SK-N-SH treated with all-trans-retinoic acid at 6 μM for 48 hours (cell line): ENCODE results near the gene PARD3B.

ENCODE experiments used
- ATAC-seq: fragments of 200-7000 bp; cut with Tn5 transposase; 3 replicates; pipeline ENCODE4 v1.9.1; 2020; ENCODE audit warnings: mild to moderate bottlenecking, moderate library complexity
- ARNTL ChIP-seq: fragments of 450-650 bp; formaldehyde crosslinking; IDR thresholded peaks from 2 replicates; pipeline ENCODE4 v1.5.0; 2020; ENCODE audit warnings: low read depth, mild to moderate bottlenecking, moderate library complexity, borderline replicate concordance
- BACH2 ChIP-seq: fragments of 250-450 bp; sonication (Bioruptor Pico); IDR thresholded peaks from 2 replicates; pipeline ENCODE4 v1.9.0; 2021; ENCODE audit warnings: mild to moderate bottlenecking, borderline replicate concordance
- CSDC2 ChIP-seq: fragments of 250-450 bp; sonication (Bioruptor Pico); IDR thresholded peaks from 2 replicates; pipeline ENCODE4 v1.5.0; 2020; ENCODE audit warnings: mild to moderate bottlenecking, moderate library complexity
- ESRRG ChIP-seq: fragments of 250-450 bp; sonication (Bioruptor Pico); IDR thresholded peaks from 2 replicates; pipeline ENCODE4 v1.6.1; 2021; ENCODE audit warnings: mild to moderate bottlenecking
- GLIS3 ChIP-seq: fragments of 250-450 bp; sonication (Bioruptor Pico); IDR thresholded peaks from 2 replicates; pipeline ENCODE4 v1.5.0; 2020; ENCODE audit warnings: mild to moderate bottlenecking, moderate library complexity
- PPARA ChIP-seq: fragments of 250-450 bp; sonication (Bioruptor Pico); IDR thresholded peaks from 2 replicates; pipeline ENCODE4 v1.5.0; 2020; ENCODE audit warnings: mild to moderate bottlenecking, borderline replicate concordance
- RARB ChIP-seq: fragments of 250-450 bp; sonication (Bioruptor Pico); IDR thresholded peaks from 2 replicates; pipeline ENCODE4 v1.8.0; 2021; ENCODE audit warnings: mild to moderate bottlenecking, moderate library complexity
- SNAI2 ChIP-seq: fragments of 250-450 bp; sonication (Bioruptor Pico); IDR thresholded peaks from 2 replicates; pipeline ENCODE4 v1.5.0; 2020; ENCODE audit warnings: mild to moderate bottlenecking, moderate library complexity
- TCF4 ChIP-seq: fragments of 250-450 bp; sonication (Bioruptor Pico); IDR thresholded peaks from 2 replicates; pipeline ENCODE4 v1.8.0; 2021; ENCODE audit warnings: mild to moderate bottlenecking, moderate library complexity, borderline replicate concordance
- TOX ChIP-seq: fragments of 250-450 bp; sonication (Bioruptor Pico); IDR thresholded peaks from 2 replicates; pipeline ENCODE4 v1.8.0; 2021; ENCODE audit warnings: mild to moderate bottlenecking, moderate library complexity, borderline replicate concordance
- ZC3H10 ChIP-seq: fragments of 250-450 bp; sonication (Bioruptor Pico); IDR thresholded peaks from 2 replicates; pipeline ENCODE4 v1.5.1; 2021; ENCODE audit warnings: mild to moderate bottlenecking, moderate library complexity
- ZFP3 ChIP-seq: fragments of 250-450 bp; sonication (Bioruptor Pico); IDR thresholded peaks from 2 replicates; pipeline ENCODE4 v1.5.0; 2020; ENCODE audit warnings: mild to moderate bottlenecking, moderate library complexity
- ZFP30 ChIP-seq: fragments of 450-650 bp; formaldehyde crosslinking; IDR thresholded peaks from 2 replicates; pipeline ENCODE4 v1.5.0; 2022; ENCODE audit warnings: mild to moderate bottlenecking, moderate library complexity
- ZNF70 ChIP-seq: fragments of 450-650 bp; formaldehyde crosslinking; IDR thresholded peaks from 2 replicates; pipeline ENCODE4 v1.5.0; 2020; ENCODE audit warnings: mild to moderate bottlenecking, moderate library complexity
- ZNF8 ChIP-seq: fragments of 450-650 bp; formaldehyde crosslinking; IDR thresholded peaks from 2 replicates; pipeline ENCODE4 v1.5.0; 2020; ENCODE audit warnings: mild to moderate bottlenecking, moderate library complexity
- TF ChIP-seq, protein P1 (sequence below): fragments of 250-450 bp; sonication (Bioruptor Pico); IDR thresholded peaks from 2 replicates; pipeline ENCODE4 v1.8.0; 2020; ENCODE audit warnings: mild to moderate bottlenecking, moderate library complexity, borderline replicate concordance
- TF ChIP-seq, protein P2 (sequence below): fragments of 250-450 bp; sonication (Bioruptor Pico); IDR thresholded peaks from 2 replicates; pipeline ENCODE4 v1.8.0; 2021; ENCODE audit warnings: low read depth, mild to moderate bottlenecking, moderate library complexity, borderline replicate concordance
- TF ChIP-seq, protein P3 (sequence below): fragments of 250-450 bp; sonication (Bioruptor Pico); IDR thresholded peaks from 2 replicates; pipeline ENCODE4 v1.5.1; 2021; ENCODE audit warnings: mild to moderate bottlenecking, moderate library complexity
- TF ChIP-seq, protein P4 (sequence below): fragments of 250-450 bp; sonication (Bioruptor Pico); IDR thresholded peaks from 2 replicates; pipeline ENCODE4 v1.5.1; 2020; ENCODE audit warnings: low read depth, mild to moderate bottlenecking, moderate library complexity
- TF ChIP-seq, protein P5 (sequence below): fragments of 250-450 bp; sonication (Bioruptor Pico); IDR thresholded peaks from 2 replicates; pipeline ENCODE4 v1.5.0; 2020; ENCODE audit warnings: mild to moderate bottlenecking, moderate library complexity

PARD3B gene

DNA sequence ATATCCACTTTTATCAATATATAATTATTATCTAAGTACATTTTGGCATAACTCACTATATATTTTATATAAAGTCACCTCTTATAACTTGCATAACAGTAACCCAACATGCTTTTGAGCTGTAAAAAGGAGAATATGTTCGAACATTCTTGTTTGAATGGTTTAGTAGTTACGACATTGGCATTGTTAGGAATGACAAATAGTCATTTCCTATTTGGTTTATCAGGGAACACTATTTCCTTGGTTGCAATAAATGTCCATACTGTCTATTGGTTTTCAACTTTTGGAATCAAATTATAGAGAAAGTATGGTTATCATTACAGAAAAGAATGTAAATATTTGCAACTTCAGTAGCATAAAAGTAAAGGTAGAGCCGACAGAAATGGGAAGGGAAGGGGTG is 124.1 kb downstream of the PARD3B start:
- no peak for TF ChIP-seq ESRRG (CRISPR knock-in tag)
- TF ChIP-seq, protein P1, sequence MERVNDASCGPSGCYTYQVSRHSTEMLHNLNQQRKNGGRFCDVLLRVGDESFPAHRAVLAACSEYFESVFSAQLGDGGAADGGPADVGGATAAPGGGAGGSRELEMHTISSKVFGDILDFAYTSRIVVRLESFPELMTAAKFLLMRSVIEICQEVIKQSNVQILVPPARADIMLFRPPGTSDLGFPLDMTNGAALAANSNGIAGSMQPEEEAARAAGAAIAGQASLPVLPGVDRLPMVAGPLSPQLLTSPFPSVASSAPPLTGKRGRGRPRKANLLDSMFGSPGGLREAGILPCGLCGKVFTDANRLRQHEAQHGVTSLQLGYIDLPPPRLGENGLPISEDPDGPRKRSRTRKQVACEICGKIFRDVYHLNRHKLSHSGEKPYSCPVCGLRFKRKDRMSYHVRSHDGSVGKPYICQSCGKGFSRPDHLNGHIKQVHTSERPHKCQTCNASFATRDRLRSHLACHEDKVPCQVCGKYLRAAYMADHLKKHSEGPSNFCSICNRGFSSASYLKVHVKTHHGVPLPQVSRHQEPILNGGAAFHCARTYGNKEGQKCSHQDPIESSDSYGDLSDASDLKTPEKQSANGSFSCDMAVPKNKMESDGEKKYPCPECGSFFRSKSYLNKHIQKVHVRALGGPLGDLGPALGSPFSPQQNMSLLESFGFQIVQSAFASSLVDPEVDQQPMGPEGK, result no peak
- TF ChIP-seq ZC3H10, result no peak
- TF ChIP-seq BACH2, result no peak
- TF ChIP-seq, protein P2, sequence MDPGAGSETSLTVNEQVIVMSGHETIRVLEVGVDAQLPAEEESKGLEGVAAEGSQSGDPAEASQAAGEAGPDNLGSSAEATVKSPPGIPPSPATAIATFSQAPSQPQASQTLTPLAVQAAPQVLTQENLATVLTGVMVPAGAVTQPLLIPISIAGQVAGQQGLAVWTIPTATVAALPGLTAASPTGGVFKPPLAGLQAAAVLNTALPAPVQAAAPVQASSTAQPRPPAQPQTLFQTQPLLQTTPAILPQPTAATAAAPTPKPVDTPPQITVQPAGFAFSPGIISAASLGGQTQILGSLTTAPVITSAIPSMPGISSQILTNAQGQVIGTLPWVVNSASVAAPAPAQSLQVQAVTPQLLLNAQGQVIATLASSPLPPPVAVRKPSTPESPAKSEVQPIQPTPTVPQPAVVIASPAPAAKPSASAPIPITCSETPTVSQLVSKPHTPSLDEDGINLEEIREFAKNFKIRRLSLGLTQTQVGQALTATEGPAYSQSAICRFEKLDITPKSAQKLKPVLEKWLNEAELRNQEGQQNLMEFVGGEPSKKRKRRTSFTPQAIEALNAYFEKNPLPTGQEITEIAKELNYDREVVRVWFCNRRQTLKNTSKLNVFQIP (CRISPR knock-in tag), result no peak
- TF ChIP-seq GLIS3 (CRISPR knock-in tag), result no peak
- no peak for TF ChIP-seq ZFP3 (CRISPR knock-in tag)
- TF ChIP-seq, protein P3, sequence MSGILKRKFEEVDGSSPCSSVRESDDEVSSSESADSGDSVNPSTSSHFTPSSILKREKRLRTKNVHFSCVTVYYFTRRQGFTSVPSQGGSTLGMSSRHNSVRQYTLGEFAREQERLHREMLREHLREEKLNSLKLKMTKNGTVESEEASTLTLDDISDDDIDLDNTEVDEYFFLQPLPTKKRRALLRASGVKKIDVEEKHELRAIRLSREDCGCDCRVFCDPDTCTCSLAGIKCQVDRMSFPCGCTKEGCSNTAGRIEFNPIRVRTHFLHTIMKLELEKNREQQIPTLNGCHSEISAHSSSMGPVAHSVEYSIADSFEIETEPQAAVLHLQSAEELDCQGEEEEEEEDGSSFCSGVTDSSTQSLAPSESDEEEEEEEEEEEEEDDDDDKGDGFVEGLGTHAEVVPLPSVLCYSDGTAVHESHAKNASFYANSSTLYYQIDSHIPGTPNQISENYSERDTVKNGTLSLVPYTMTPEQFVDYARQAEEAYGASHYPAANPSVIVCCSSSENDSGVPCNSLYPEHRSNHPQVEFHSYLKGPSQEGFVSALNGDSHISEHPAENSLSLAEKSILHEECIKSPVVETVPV (CRISPR knock-in tag), result no peak
- TF ChIP-seq PPARA (CRISPR knock-in tag), result no peak
- TF ChIP-seq TCF4, result no peak
- TF ChIP-seq, protein P4, sequence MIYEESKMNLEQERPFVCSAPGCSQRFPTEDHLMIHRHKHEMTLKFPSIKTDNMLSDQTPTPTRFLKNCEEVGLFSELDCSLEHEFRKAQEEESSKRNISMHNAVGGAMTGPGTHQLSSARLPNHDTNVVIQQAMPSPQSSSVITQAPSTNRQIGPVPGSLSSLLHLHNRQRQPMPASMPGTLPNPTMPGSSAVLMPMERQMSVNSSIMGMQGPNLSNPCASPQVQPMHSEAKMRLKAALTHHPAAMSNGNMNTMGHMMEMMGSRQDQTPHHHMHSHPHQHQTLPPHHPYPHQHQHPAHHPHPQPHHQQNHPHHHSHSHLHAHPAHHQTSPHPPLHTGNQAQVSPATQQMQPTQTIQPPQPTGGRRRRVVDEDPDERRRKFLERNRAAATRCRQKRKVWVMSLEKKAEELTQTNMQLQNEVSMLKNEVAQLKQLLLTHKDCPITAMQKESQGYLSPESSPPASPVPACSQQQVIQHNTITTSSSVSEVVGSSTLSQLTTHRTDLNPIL (CRISPR knock-in tag), result no peak
- no peak for TF ChIP-seq CSDC2 (CRISPR knock-in tag)
- no peak for TF ChIP-seq ZNF70 (CRISPR knock-in tag)
- no peak for TF ChIP-seq SNAI2 (CRISPR knock-in tag)
- no peak for TF ChIP-seq TOX (CRISPR knock-in tag)
- no peak for TF ChIP-seq ZFP30 (CRISPR knock-in tag)
- no peak for TF ChIP-seq ZNF8
- TF ChIP-seq, protein P5, sequence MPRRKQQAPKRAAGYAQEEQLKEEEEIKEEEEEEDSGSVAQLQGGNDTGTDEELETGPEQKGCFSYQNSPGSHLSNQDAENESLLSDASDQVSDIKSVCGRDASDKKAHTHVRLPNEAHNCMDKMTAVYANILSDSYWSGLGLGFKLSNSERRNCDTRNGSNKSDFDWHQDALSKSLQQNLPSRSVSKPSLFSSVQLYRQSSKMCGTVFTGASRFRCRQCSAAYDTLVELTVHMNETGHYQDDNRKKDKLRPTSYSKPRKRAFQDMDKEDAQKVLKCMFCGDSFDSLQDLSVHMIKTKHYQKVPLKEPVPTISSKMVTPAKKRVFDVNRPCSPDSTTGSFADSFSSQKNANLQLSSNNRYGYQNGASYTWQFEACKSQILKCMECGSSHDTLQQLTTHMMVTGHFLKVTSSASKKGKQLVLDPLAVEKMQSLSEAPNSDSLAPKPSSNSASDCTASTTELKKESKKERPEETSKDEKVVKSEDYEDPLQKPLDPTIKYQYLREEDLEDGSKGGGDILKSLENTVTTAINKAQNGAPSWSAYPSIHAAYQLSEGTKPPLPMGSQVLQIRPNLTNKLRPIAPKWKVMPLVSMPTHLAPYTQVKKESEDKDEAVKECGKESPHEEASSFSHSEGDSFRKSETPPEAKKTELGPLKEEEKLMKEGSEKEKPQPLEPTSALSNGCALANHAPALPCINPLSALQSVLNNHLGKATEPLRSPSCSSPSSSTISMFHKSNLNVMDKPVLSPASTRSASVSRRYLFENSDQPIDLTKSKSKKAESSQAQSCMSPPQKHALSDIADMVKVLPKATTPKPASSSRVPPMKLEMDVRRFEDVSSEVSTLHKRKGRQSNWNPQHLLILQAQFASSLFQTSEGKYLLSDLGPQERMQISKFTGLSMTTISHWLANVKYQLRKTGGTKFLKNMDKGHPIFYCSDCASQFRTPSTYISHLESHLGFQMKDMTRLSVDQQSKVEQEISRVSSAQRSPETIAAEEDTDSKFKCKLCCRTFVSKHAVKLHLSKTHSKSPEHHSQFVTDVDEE (CRISPR knock-in tag), result no peak
- ATAC-seq, result no peak

DNA sequence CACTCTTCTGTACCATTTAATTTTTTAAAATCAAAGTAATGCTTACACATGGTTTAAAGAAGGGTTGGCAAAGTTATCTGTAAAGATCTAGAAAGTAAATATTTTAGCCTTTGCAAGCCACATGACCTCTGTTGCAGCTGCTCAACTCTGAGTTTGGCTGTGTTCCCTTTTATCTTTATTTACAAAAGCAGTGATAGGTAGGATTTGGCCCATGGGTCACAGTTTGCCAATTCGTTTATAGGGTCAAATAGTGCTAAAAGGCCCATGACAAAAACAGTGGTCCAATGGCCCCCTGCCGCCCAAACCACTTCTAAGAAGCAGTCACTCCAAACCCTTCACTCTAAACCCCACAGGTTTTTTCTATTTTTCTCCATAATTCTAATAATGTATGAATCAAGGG is 124.8 kb downstream of the PARD3B start:
- no peak for ATAC-seq
- TF ChIP-seq, protein P2 (CRISPR knock-in tag), result no peak
- TF ChIP-seq ARNTL (CRISPR knock-in tag), result no peak
- TF ChIP-seq ZNF8, result no peak
- no peak for TF ChIP-seq CSDC2 (CRISPR knock-in tag)
- no peak for TF ChIP-seq ZNF70 (CRISPR knock-in tag)
- TF ChIP-seq ZFP30 (CRISPR knock-in tag), result no peak

DNA sequence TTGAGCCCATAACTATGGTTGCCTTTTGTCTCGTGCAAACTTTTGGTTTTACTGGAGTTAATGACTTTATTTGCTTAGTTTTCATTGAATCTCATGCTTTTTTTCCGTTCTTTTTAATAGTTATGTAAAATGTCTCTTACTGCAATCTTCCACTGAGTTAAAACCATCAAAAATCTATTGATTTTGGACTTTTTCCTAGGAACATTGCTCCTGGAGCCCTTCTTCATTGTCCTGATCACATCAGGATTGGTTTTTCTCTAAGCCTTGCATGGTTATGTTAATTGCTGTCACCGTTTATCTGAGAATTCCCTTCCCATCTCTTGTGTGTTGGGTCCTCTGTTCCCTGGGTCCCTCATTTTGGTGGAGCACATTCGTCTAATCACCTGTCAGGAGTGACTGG is 125.5 kb downstream of the PARD3B start:
- no peak for ATAC-seq
- TF ChIP-seq, protein P5 (CRISPR knock-in tag), result no peak
- TF ChIP-seq, protein P1, result no peak
- TF ChIP-seq RARB (CRISPR knock-in tag) (no peak), TOX (CRISPR knock-in tag) (no peak), CSDC2 (CRISPR knock-in tag) (no peak), GLIS3 (CRISPR knock-in tag) (no peak), ESRRG (CRISPR knock-in tag) (no peak)
- TF ChIP-seq, protein P3 (CRISPR knock-in tag), result no peak
